SK-N-SH (cell line): Measurements from ENCODE around the gene PDE4D. TPM values are rescaled to one million over a fixed set of nuclear protein-coding genes. Genes with fewer than 3 reads are reported as not detected.

Experiments used
- CTCF ChIA-PET: fragments of 300-600, 350-600 bp; formaldehyde crosslinking; extraction: SDS; loops from one replicate; lab custom pipeline; 2021; lab: Yijun Ruan, JAX
- POLR2A ChIA-PET: fragments of 350-600 bp; sonication (Branson Sonifier 250); formaldehyde crosslinking; extraction: SDS; loops from one replicate; lab custom pipeline; 2020; ENCODE audit warnings: antibody characterized with exemption, inconsistent platforms; lab: Yijun Ruan, JAX
- DNase-seq: peaks from one replicate; pipeline ENCODE4 v3.0.0; 2012
- H2AFZ ChIP-seq: fragments of 200-600 bp; sonication (generic); 2 replicates; pipeline ENCODE4 v1.8.1; 2016; ENCODE audit warnings: antibody characterized with exemption, mild to moderate bottlenecking, low read depth
- H3F3A ChIP-seq: fragments of 200-600 bp; sonication (generic); replicated peaks from 2 replicates; pipeline ENCODE3; 2016; ENCODE audit warnings: antibody characterized with exemption, mild to moderate bottlenecking; ENCODE audit not compliant: insufficient read depth
- H3K27ac ChIP-seq, 2 experiments: fragments of 200-500 bp in 1 of 2; fragments of 200-600 bp in 1 of 2; sonication (Bioruptor generic) in 1 of 2; sonication (generic), shearing (Covaris generic) in 1 of 2; 2 replicates each; pipeline versions ENCODE4 v1.5.1 to v1.6.1; 2014 to 2016; ENCODE audit warnings: low read depth in 2 of 2, inconsistent platforms in 1 of 2, low read length in 1 of 2, mild to moderate bottlenecking in 1 of 2, mixed read lengths in 1 of 2
- H3K27me3 ChIP-seq: fragments of 200-600 bp; sonication (generic), shearing (Covaris generic); 2 replicates; pipeline ENCODE4 v1.6.1; 2016; ENCODE audit warnings: mixed run types; ENCODE audit not compliant: insufficient read depth
- H3K36me3 ChIP-seq, 2 experiments: fragments of 200-500 bp in 1 of 2; fragments of 200-600 bp in 1 of 2; sonication (Bioruptor generic) in 1 of 2; sonication (generic) in 1 of 2; replicated peaks in 1 of 2; 2 replicates each; pipeline versions ENCODE3 to v1.5.1; 2014 to 2016; ENCODE audit warnings: low read length in 1 of 2, mild to moderate bottlenecking in 1 of 2; ENCODE audit not compliant: insufficient read depth in 2 of 2, control insufficient read depth in 1 of 2
- H3K4me1 ChIP-seq, 2 experiments: fragments of 200-500 bp in 1 of 2; fragments of 200-600 bp in 1 of 2; sonication (Bioruptor generic) in 1 of 2; sonication (generic), shearing (Covaris generic) in 1 of 2; 2 replicates each; pipeline versions ENCODE4 v1.5.1 to v1.6.1; 2014 to 2016; ENCODE audit warnings: low read depth in 1 of 2, low read length in 1 of 2, mixed run types in 1 of 2; ENCODE audit not compliant: insufficient read depth in 2 of 2, control insufficient read depth in 1 of 2
- H3K4me2 ChIP-seq: fragments of 200-600 bp; sonication (generic), shearing (Covaris generic); 2 replicates; pipeline ENCODE4 v1.6.1; 2017; ENCODE audit warnings: mixed run types
- H3K4me3 ChIP-seq, 2 experiments: fragments of 200-500 bp in 1 of 2; fragments of 200-600 bp in 1 of 2; sonication (Bioruptor generic) in 1 of 2; sonication (generic), shearing (Covaris generic) in 1 of 2; 2 replicates each; pipeline versions ENCODE4 v1.5.1 to v1.8.1; 2014 to 2016; ENCODE audit warnings: low read depth in 2 of 2, inconsistent platforms in 1 of 2, low read length in 1 of 2, mild to moderate bottlenecking in 1 of 2, mixed read lengths in 1 of 2, moderate library complexity in 1 of 2
- H3K79me2 ChIP-seq: fragments of 200-600 bp; sonication (generic); 2 replicates; pipeline ENCODE4 v1.8.1; 2017; ENCODE audit warnings: mild to moderate bottlenecking; ENCODE audit not compliant: insufficient read depth
- H3K9ac ChIP-seq: fragments of 200-600 bp; sonication (generic); 2 replicates; pipeline ENCODE4 v1.6.1; 2017; ENCODE audit warnings: mixed run types
- H3K9me2 ChIP-seq: fragments of 200-600 bp; sonication (generic); 2 replicates; pipeline ENCODE4 v1.6.1; 2017; ENCODE audit warnings: mixed run types
- H3K9me3 ChIP-seq: fragments of 200-600 bp; sonication (generic); 2 replicates; pipeline ENCODE4 v1.6.1; 2017; ENCODE audit warnings: mixed run types, mild to moderate bottlenecking, moderate library complexity
- H4K20me1 ChIP-seq: fragments of 200-600 bp; sonication (generic); 2 replicates; pipeline ENCODE4 v1.6.1; 2017; ENCODE audit warnings: mild to moderate bottlenecking, mixed run types; ENCODE audit not compliant: insufficient read depth
- CTCF ChIP-seq: fragments of 200-600 bp; sonication (generic); IDR thresholded peaks from 2 replicates; pipeline ENCODE4 v1.6.1; 2017; ENCODE audit warnings: antibody characterized with exemption, mild to moderate bottlenecking, moderate library complexity
- ELF1 ChIP-seq: IDR thresholded peaks from 2 replicates; pipeline ENCODE4 v1.4.0; 2012
- EP300 ChIP-seq, 2 experiments: IDR thresholded peaks; 2 replicates each; pipeline versions ENCODE4 v1.4.0 to v1.6.1; 2012; ENCODE audit warnings: borderline replicate concordance in 1 of 2, low read depth in 1 of 2, low read length in 1 of 2
- FOSL2 ChIP-seq: IDR thresholded peaks from 2 replicates; pipeline ENCODE4 v1.4.0; 2012; ENCODE audit warnings: low read depth, mild to moderate bottlenecking, moderate library complexity, borderline replicate concordance
- FOXJ3 ChIP-seq: sonication (generic); formaldehyde crosslinking; IDR thresholded peaks from 2 replicates; pipeline ENCODE4 v1.5.1; 2020; ENCODE audit warnings: mild to moderate bottlenecking, missing genetic modification reagents
- FOXM1 ChIP-seq: IDR thresholded peaks from 2 replicates; pipeline ENCODE4 v1.4.0; 2012; ENCODE audit warnings: low read depth, mild to moderate bottlenecking
- GABPA ChIP-seq: IDR thresholded peaks from 2 replicates; pipeline ENCODE4 v1.4.0; 2012; ENCODE audit warnings: low read depth, mild to moderate bottlenecking
- IRF3 ChIP-seq: fragments of 150-350 bp; IDR thresholded peaks from 2 replicates; pipeline ENCODE4 v1.6.1; 2016; ENCODE audit warnings: mild to moderate bottlenecking, low read depth, low read length
- JUND ChIP-seq: IDR thresholded peaks from 2 replicates; pipeline ENCODE4 v1.4.0; 2012
- MEF2A ChIP-seq: IDR thresholded peaks from 2 replicates; pipeline ENCODE4 v1.4.0; 2012; ENCODE audit warnings: low read depth, borderline replicate concordance
- MXI1 ChIP-seq: IDR thresholded peaks from 2 replicates; pipeline ENCODE4 v1.6.1; 2012; ENCODE audit warnings: mild to moderate bottlenecking, low read depth, low read length, improper control_type of control experiment
- POLR2AphosphoS5 ChIP-seq: IDR thresholded peaks from 2 replicates; pipeline ENCODE4 v1.6.1; 2012; ENCODE audit warnings: low read depth, low read length
- RAD21 ChIP-seq: IDR thresholded peaks from 2 replicates; pipeline ENCODE4 v1.6.1; 2012; ENCODE audit warnings: mild to moderate bottlenecking, low read length
- RCOR1 ChIP-seq: fragments of 150-350 bp; IDR thresholded peaks from 2 replicates; pipeline ENCODE4 v1.6.1; 2017; ENCODE audit warnings: antibody characterized with exemption, low read length
- RFX5 ChIP-seq: IDR thresholded peaks from 2 replicates; pipeline ENCODE4 v1.6.1; 2012; ENCODE audit warnings: mild to moderate bottlenecking, improper control_type of control experiment, low read length
- TEAD4 ChIP-seq: IDR thresholded peaks from 2 replicates; pipeline ENCODE4 v1.4.0; 2012; ENCODE audit warnings: mild to moderate bottlenecking, borderline replicate concordance; ENCODE audit not compliant: insufficient read depth
- USF1 ChIP-seq: IDR thresholded peaks from 2 replicates; pipeline ENCODE4 v1.4.0; 2012; ENCODE audit warnings: low read depth, borderline replicate concordance
- USF2 ChIP-seq: fragments of 150-350 bp; IDR thresholded peaks from 2 replicates; pipeline ENCODE4 v1.6.1; 2017; ENCODE audit warnings: antibody characterized with exemption, low read length, low read depth, borderline replicate concordance
- ZBTB33 ChIP-seq: IDR thresholded peaks from 2 replicates; pipeline ENCODE4 v1.4.0; 2012; ENCODE audit warnings: low read depth, borderline replicate concordance
- WGBS: methylation state at CpG from one replicate; pipeline ENCODE4 v1.1.6; 2017; ENCODE audit warnings: low lambda C conversion rate; 5-methylcytosine and 5-hydroxymethylcytosine counted together
- polyA plus RNA-seq, 3 experiments: library from polyadenylated mRNA; depleted of rRNA; stranded (reverse); fragments of >200 nt; gene quantifications; 2 replicates each; pipeline ENCODE4 v1.2.3, GENCODE V29; 2012

PDE4D gene
- polyA plus RNA-seq, 1 of the 3 experiments (the other 2 are of a cell fraction) = 2.4 TPM

- H4K20me1 ChIP-seq = no peaks in the 10 kb centered on the region
- no peaks in the 10 kb centered on the region for H3K79me2 ChIP-seq
- H2AFZ ChIP-seq = no peak overlapping the region
- no peaks in the 10 kb centered on the region for H3K4me1 ChIP-seq
- no peak overlapping the region for H3K9ac ChIP-seq
- ChIA-PET POLR2A (no interaction called here), CTCF (interaction anchor here (1.0 to 1.1 kb wide), 2 partner anchors 16 to 65 kb away, joined by 3 read pairs; no protein-coding TSS in a partner anchor)
- no peak for TF ChIP-seq EP300 (IDR thresholded peaks at IDR 0.05; ENCODE audit: borderline replicate concordance in 1 of 2, low read depth in 1 of 2, low read length in 1 of 2)
- TF ChIP-seq MEF2A = no peak
- TF ChIP-seq ZBTB33 = no peak
- TF ChIP-seq FOXJ3 (CRISPR knock-in tag) = no peak
- no peak for TF ChIP-seq RAD21
- TF ChIP-seq MXI1 = no peak
- no peak for TF ChIP-seq GABPA
- TF ChIP-seq JUND = no peak
- TF ChIP-seq FOSL2 = no peak
- TF ChIP-seq USF2 = no peak
- no peak for TF ChIP-seq IRF3
- TF ChIP-seq USF1 = no peak
- no peak for TF ChIP-seq CTCF
- no peak for TF ChIP-seq FOXM1
- no peak for TF ChIP-seq RFX5
- no peak for TF ChIP-seq ELF1
- TF ChIP-seq RCOR1 = no peak
- no peak for TF ChIP-seq POLR2AphosphoS5
- TF ChIP-seq TEAD4 = no peak
- H3K27ac ChIP-seq = no peak overlapping the region
- WGBS = 94% methylated on average over 1 of the region's 1 CpG
- no peaks in the 10 kb centered on the region for H3K9me2 ChIP-seq
- H3K4me2 ChIP-seq = no peak overlapping the region
- H3K4me3 ChIP-seq = no peak overlapping the region
- no peak for DNase-seq
- H3K9me3 ChIP-seq = no peaks in the 10 kb centered on the region
- no peaks in the 10 kb centered on the region for H3F3A ChIP-seq
- no peaks in the 10 kb centered on the region for H3K27me3 ChIP-seq
- H3K36me3 ChIP-seq = no peaks in the 10 kb centered on the region
Measured at GRCh38 chr5:59738024-59738423, 155.5 kb downstream of the PDE4D start.
